Measurements from ENCODE around the gene SETD7. TPM values are rescaled to one million over a fixed set of nuclear protein-coding genes. Genes with fewer than 3 reads are reported as not detected.

The SETD7 gene
- total and polyA plus RNA-seq, 2 of the 8 experiments (the other 6 are each of a cell fraction or from before 2014, with no cell fraction given): 1.5 to 4.6 TPM

- no peak overlapping the region for H3K27ac ChIP-seq (ENCODE audit: low read depth, low read length)
- POLR2A ChIA-PET (ENCODE audit: partially characterized antibody): interaction anchor here (1.3 kb wide), 1 partner anchor 11 kb away, joined by 3 read pairs; no protein-coding TSS in a partner anchor
- FAIRE-seq (no peak), DNase-seq (ENCODE audit: low read depth in 1 of 2, low spot score in 2 of 2) (no peak)
- no peak overlapping the region for H3K14ac ChIP-seq (ENCODE audit: insufficient read length)
- H3K18ac ChIP-seq (ENCODE audit: extremely low read depth, low read length): no peak overlapping the region
- no peak overlapping the region for H2BK20ac ChIP-seq (ENCODE audit: low read length)
- no peak overlapping the region for H4K8ac ChIP-seq (ENCODE audit: extremely low read depth, insufficient read depth, low read length)
- H2AFZ ChIP-seq (ENCODE audit: low read length): no peak overlapping the region
- no peak overlapping the region for H3K4me2 ChIP-seq (ENCODE audit: insufficient read depth in 1 of 2, low read depth in 2 of 2, low read length in 2 of 2)
- no peak overlapping the region for H3K23ac ChIP-seq (ENCODE audit: insufficient read length)
- H3K56ac ChIP-seq (replicated peaks; ENCODE audit: insufficient read length, low read depth, low read length): no peak overlapping the region
- WGBS, 2 experiments (ENCODE audit: extremely low coverage in 1 of 2, insufficient coverage in 1 of 2, insufficient read length in 1 of 2, insufficient replicate concordance in 2 of 2, low coverage in 1 of 2, low lambda C conversion rate in 2 of 2, missing lambda C conversion rate in 1 of 2): 78% methylated on average over 1 of the region's 1 CpG; no CpG with 5 or more reads in 1 of the 2 experiments
- H2BK5ac ChIP-seq (ENCODE audit: low read depth, low read length): no peak overlapping the region
- no peaks in the 10 kb centered on the region for H3K23me2 ChIP-seq (ENCODE audit: low read depth, low read length)
- no peaks in the 10 kb centered on the region for H3K79me2 ChIP-seq (ENCODE audit: control insufficient read depth in 1 of 2, insufficient read depth in 2 of 2, low read length in 2 of 2)
- H2BK120ac ChIP-seq (replicated peaks; ENCODE audit: low read depth, low read length): no peak overlapping the region
- H2AK5ac ChIP-seq (ENCODE audit: low read depth, low read length): no peak overlapping the region
- no peaks in the 10 kb centered on the region for H3K36me3 ChIP-seq (ENCODE audit: control insufficient read depth in 2 of 4, insufficient read depth in 4 of 4, low read length in 3 of 4)
- H3K9ac ChIP-seq (replicated peaks in 1 of 4; ENCODE audit: extremely low read depth in 1 of 4, low read depth in 3 of 4, low read length in 3 of 4): no peak overlapping the region
- CTCF ChIA-PET (ENCODE audit: partially characterized antibody): interaction anchor here (0.9 to 2.4 kb wide), 2 partner anchors 12 to 14 kb away, joined by 3 to 11 read pairs; no protein-coding TSS in a partner anchor
- H4K20me1 ChIP-seq (replicated peaks in 1 of 2; ENCODE audit: control insufficient read depth in 1 of 2, insufficient read depth in 2 of 2, low read length in 2 of 2): no peaks in the 10 kb centered on the region
- no peaks in the 10 kb centered on the region for H3K79me1 ChIP-seq (ENCODE audit: low read depth, low read length)
- no peak overlapping the region for H3K4ac ChIP-seq (replicated peaks; ENCODE audit: insufficient read length, low read depth, low read length)
- H3K27me3 ChIP-seq (replicated peaks in 1 of 4; ENCODE audit: control insufficient read depth in 3 of 4, extremely low read depth in 1 of 4, insufficient read depth in 3 of 4, low read length in 3 of 4): no peaks in the 10 kb centered on the region; a peak in 1 of 7 replicates
- H2BK15ac ChIP-seq (ENCODE audit: low read length): no peak overlapping the region
- H3K4me1 ChIP-seq (replicated peaks in 1 of 4; ENCODE audit: control insufficient read depth in 3 of 4, insufficient read depth in 4 of 4, low read length in 3 of 4): no peaks in the 10 kb centered on the region
- no peak overlapping the region for H2BK12ac ChIP-seq (ENCODE audit: low read depth, low read length)
- H3K9me3 ChIP-seq (ENCODE audit: insufficient read depth in 2 of 2, low read depth in 1 of 2, low read length in 1 of 2): no peaks in the 10 kb centered on the region
- no peak overlapping the region for H4K5ac ChIP-seq (ENCODE audit: insufficient read length, low read depth, low read length)
- no peak overlapping the region for H4K91ac ChIP-seq (replicated peaks; ENCODE audit: insufficient read length, low read length)
- H3K4me3 ChIP-seq (ENCODE audit: extremely low read depth in 1 of 4, insufficient read depth in 2 of 4, low read depth in 3 of 4, low read length in 4 of 4): no peak overlapping the region
- TF ChIP-seq SIRT6 (IDR thresholded peaks at IDR 0.05; ENCODE audit: low read length) (no peak), RXRA (IDR thresholded peaks at IDR 0.05; ENCODE audit: insufficient read depth, low read depth, low read length) (no peak), SUZ12 (IDR thresholded peaks at IDR 0.05; ENCODE audit: low read length) (no peak), POLR2A (IDR thresholded peaks at IDR 0.05; ENCODE audit: control extremely low read depth in 1 of 2, low read depth in 2 of 2, low read length in 2 of 2) (no peak), BCL11A (IDR thresholded peaks at IDR 0.05; ENCODE audit: low read depth in 2 of 2, low read length in 2 of 2) (no peak), RAD21 (IDR thresholded peaks at IDR 0.05 in 1 of 2, conservative IDR thresholded peaks at IDR 0.05 in 1 of 2; ENCODE audit: low read depth in 2 of 2, low read length in 2 of 2) (no peak), GTF2F1 (IDR thresholded peaks at IDR 0.05; ENCODE audit: borderline replicate concordance, low read depth, low read length) (no peak), MAX (IDR thresholded peaks at IDR 0.05) (no peak), CBX8 (IDR thresholded peaks at IDR 0.05; ENCODE audit: borderline replicate concordance, low read depth, low read length) (no peak), GABPA (IDR thresholded peaks at IDR 0.05; ENCODE audit: borderline replicate concordance, insufficient read depth, low read length) (no peak)
These were observed 33.5 kb upstream of the SETD7 start for GRCh38 chr4:139589336-139590018.

Measured in H1 (cell line).